ENCODE data around the gene TMPRSS9. TPM values are rescaled to one million over a fixed set of nuclear protein-coding genes. Genes with fewer than 3 reads are reported as not detected.

Gene TMPRSS9
- total RNA-seq, 3 donors from 2014 or later (not counting 1 experiment from before 2014, with no cell fraction given): not detected

DNA sequence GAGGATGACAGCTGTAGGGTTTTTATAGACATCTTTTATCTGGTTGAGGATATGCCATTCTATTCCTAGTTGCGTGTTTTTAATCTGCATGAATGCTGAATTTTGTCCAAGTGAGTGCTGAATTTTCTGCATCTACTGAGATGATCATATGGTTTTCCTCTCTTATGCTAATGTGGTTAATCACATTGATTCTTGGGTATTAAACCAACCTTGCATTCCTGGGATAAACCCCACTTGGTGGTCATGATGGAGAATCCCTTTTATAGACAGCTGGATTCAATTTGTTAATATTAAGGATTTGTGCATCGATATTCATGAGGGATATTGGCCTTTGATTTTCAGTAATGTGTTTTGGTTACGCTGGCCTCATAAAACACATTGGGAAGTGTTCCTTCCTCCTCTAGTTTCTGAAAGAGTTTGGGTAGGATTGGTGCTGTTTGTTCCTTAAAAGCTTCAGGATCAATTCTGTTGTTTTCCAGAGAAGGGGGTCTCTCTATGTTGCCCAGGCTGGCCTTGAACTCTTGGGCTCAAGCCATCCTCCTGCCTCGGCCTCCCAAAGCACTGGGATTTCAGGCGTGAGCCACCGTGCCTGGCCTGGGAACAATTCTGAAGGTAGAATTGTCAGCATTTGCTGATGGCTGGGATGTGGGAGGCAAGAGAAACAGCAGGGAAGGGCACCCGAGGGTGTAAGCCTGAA is 44.8 kb upstream of the TMPRSS9 start:
- H3K36me3 Mint-ChIP-seq: peaks cover 9% of the 10 kb centered on the region
- H3K4me3 Mint-ChIP-seq: no peak overlapping the region
- Histone ChIP-seq H3K27ac (ENCODE audit: low read length) (no peak overlapping the region), H3K27me3 (ENCODE audit: control insufficient read depth, insufficient read depth, low read length) (peaks cover 11% of the 10 kb centered on the region), H3K4me1 (ENCODE audit: control insufficient read depth, insufficient read depth, low read length) (peaks cover 19% of the 10 kb centered on the region), H3K9me3 (ENCODE audit: control insufficient read depth, insufficient read depth, low read length) (no peaks in the 10 kb centered on the region), H3K4me3 (ENCODE audit: low read length) (no peak overlapping the region), H3K36me3 (ENCODE audit: control insufficient read depth, insufficient read depth, low read length) (no peaks in the 10 kb centered on the region)
- H3K9me3 Mint-ChIP-seq: peaks cover 0 to 6% of the 10 kb centered on the region in 2 donors
- intact Hi-C loops (cut with micrococcal nuclease): loop anchor here (5.0 kb wide), 1 partner anchor 158 kb away; no protein-coding TSS in a partner anchor
- H3K27me3 Mint-ChIP-seq (ENCODE audit: low read depth in 2 of 2): peaks cover 9 to 22% of the 10 kb centered on the region in 2 donors
- H3K27ac Mint-ChIP-seq: peak overlapping the region in 1 of 2 donors; percentile 68
- ATAC-seq (no peak), DNase-seq (no peak)
- 85% methylated on average over 7 of the region's 7 CpGs for WGBS (ENCODE audit: insufficient coverage)
- peaks cover 8 to 9% of the 10 kb centered on the region in 2 donors for H3K4me1 Mint-ChIP-seq
- TF ChIP-seq CTCF (IDR thresholded peaks at IDR 0.05): no peak

GRCh38 chr19:2315818-2316353 is 44.2 kb upstream of the TMPRSS9 start:
- intact Hi-C loops (cut with micrococcal nuclease): loop anchor here (2.0 to 5.0 kb wide), 2 partner anchors 79 to 159 kb away; partner anchors contain the start of genes PLEKHJ1 and SF3A2
- TF ChIP-seq CTCF (IDR thresholded peaks at IDR 0.05): peak; percentile 55
- peak; percentile 47 to 48 for DNase-seq
- peaks cover 9 to 17% of the 10 kb centered on the region in 2 donors for H3K27me3 Mint-ChIP-seq (ENCODE audit: low read depth in 2 of 2)
- WGBS (ENCODE audit: insufficient coverage): 37% methylated on average over 22 of the region's 22 CpGs
- H3K36me3 ChIP-seq (ENCODE audit: control insufficient read depth, insufficient read depth, low read length): no peaks in the 10 kb centered on the region
- no peaks in the 10 kb centered on the region for H3K9me3 ChIP-seq (ENCODE audit: control insufficient read depth, insufficient read depth, low read length)
- peaks cover 9% of the 10 kb centered on the region for H3K36me3 Mint-ChIP-seq
- H3K27ac ChIP-seq (ENCODE audit: low read length): peak overlapping the region; percentile 12
- no peak overlapping the region for H3K4me3 ChIP-seq (ENCODE audit: low read length)
- ATAC-seq: peak; percentile 90 to 94 (median 90)
- H3K4me3 Mint-ChIP-seq: no peak overlapping the region
- H3K27ac Mint-ChIP-seq: peak overlapping the region in 1 of 2 donors; percentile 68
- peaks cover 0 to 6% of the 10 kb centered on the region in 2 donors for H3K9me3 Mint-ChIP-seq
- peaks cover 19% of the 10 kb centered on the region for H3K4me1 ChIP-seq (ENCODE audit: control insufficient read depth, insufficient read depth, low read length)
- H3K4me1 Mint-ChIP-seq: peaks cover 8 to 9% of the 10 kb centered on the region in 2 donors
- H3K27me3 ChIP-seq (ENCODE audit: control insufficient read depth, insufficient read depth, low read length): peaks cover 11% of the 10 kb centered on the region

GRCh38 chr19:2317300-2317699 is 42.8 kb upstream of the TMPRSS9 start:
- Histone ChIP-seq H3K27me3 (ENCODE audit: control insufficient read depth, insufficient read depth, low read length) (peaks cover 10% of the 10 kb centered on the region), H3K36me3 (ENCODE audit: control insufficient read depth, insufficient read depth, low read length) (no peaks in the 10 kb centered on the region), H3K27ac (ENCODE audit: low read length) (no peak overlapping the region), H3K9me3 (ENCODE audit: control insufficient read depth, insufficient read depth, low read length) (no peaks in the 10 kb centered on the region), H3K4me3 (ENCODE audit: low read length) (no peak overlapping the region), H3K4me1 (ENCODE audit: control insufficient read depth, insufficient read depth, low read length) (peaks cover 19% of the 10 kb centered on the region)
- Mint-ChIP-seq H3K27me3 (ENCODE audit: low read depth in 2 of 2) (peaks cover 9 to 14% of the 10 kb centered on the region in 2 donors), H3K4me1 (peaks cover 8 to 9% of the 10 kb centered on the region in 2 donors), H3K4me3 (no peak overlapping the region), H3K9me3 (peaks cover 0 to 6% of the 10 kb centered on the region in 2 donors), H3K36me3 (peaks cover 9% of the 10 kb centered on the region), H3K27ac (no peak overlapping the region)
- DNase-seq (no peak), ATAC-seq (no peak)
- no peak for TF ChIP-seq CTCF (IDR thresholded peaks at IDR 0.05)
- 96% methylated on average over 13 of the region's 13 CpGs for WGBS (ENCODE audit: insufficient coverage)
- intact Hi-C loops (cut with micrococcal nuclease): loop anchor here (2.0 to 5.0 kb wide), 2 partner anchors 80 to 160 kb away; partner anchors contain the start of genes PLEKHJ1 and SF3A2

Data from natural killer cell (primary cell).